ENCODE data around the gene DOCK1. TPM values are rescaled to one million over a fixed set of nuclear protein-coding genes. Genes with fewer than 3 reads are reported as not detected.

The DOCK1 gene
- total and polyA plus RNA-seq, 2 donors (not counting 1 experiment from before 2014, with no cell fraction given): 20.5 to 91.0 TPM

DNA sequence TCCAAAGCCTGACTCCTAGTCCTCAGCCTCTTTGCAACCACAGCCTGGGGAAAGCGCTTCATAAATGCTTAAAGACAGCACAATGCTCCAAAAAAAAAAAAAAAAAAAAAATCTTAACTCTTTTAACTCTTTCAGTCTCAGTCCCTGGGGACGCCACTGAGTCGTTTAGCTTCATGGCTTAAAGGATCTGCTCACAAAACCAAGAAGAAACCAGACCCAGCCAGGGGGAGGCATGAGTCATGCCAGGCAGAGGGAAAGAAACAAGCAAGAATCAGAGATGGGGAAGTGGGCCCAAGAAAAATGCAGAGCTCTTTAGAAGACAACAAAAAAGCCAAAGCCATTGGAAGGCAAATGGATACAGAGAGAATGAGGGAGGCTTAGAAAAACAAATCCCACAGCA, 32.5 kb upstream of the DOCK1 start:
- DNase-seq (ENCODE audit: low read depth in 2 of 2): peak in 1 of 2 donors; percentile 59
- TF ChIP-seq, protein P1, sequence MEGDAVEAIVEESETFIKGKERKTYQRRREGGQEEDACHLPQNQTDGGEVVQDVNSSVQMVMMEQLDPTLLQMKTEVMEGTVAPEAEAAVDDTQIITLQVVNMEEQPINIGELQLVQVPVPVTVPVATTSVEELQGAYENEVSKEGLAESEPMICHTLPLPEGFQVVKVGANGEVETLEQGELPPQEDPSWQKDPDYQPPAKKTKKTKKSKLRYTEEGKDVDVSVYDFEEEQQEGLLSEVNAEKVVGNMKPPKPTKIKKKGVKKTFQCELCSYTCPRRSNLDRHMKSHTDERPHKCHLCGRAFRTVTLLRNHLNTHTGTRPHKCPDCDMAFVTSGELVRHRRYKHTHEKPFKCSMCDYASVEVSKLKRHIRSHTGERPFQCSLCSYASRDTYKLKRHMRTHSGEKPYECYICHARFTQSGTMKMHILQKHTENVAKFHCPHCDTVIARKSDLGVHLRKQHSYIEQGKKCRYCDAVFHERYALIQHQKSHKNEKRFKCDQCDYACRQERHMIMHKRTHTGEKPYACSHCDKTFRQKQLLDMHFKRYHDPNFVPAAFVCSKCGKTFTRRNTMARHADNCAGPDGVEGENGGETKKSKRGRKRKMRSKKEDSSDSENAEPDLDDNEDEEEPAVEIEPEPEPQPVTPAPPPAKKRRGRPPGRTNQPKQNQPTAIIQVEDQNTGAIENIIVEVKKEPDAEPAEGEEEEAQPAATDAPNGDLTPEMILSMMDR (conservative IDR thresholded peaks at IDR 0.05 in 1 of 2, IDR thresholded peaks at IDR 0.05 in 1 of 2; ENCODE audit: low read depth in 1 of 2, low read length in 2 of 2): no peak
- no peak overlapping the region for H3K27ac ChIP-seq (ENCODE audit: insufficient read depth, low read length)

DNA sequence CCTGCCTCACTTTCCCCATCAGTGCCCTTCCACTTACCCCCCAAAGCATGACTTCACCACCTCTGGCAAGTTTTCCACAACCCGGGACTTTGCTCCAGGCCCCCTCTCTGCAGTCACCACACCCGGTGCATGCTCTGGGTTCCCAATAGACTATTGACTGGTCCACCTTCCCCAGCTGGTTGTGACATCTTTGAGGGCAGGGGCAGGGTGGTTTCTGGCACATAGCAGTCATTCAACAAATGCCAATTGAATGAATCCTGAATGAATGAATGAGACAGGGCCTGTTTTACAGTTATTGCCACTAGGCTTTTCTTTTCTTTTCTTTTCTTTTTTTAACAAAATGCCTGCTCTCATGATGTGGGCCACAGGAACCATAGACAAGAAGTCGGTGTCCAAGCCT, 28.8 kb upstream of the DOCK1 start:
- Histone ChIP-seq H3K4me3 (replicated peaks in 1 of 4; ENCODE audit: control extremely low read depth in 1 of 4, insufficient read depth in 1 of 4, low read depth in 3 of 4, low read length in 4 of 4) (no peak overlapping the region), H4K20me1 (ENCODE audit: control insufficient read depth, extremely low read depth, insufficient read depth, low read length) (no peaks in the 10 kb centered on the region), H3K9me3 (ENCODE audit: control insufficient read depth, insufficient read depth, low read depth, low read length) (no peaks in the 10 kb centered on the region), H3K9ac (ENCODE audit: insufficient read depth, low read length) (no peak overlapping the region), H3K4me2 (ENCODE audit: extremely low read depth, insufficient read depth, low read length) (no peak overlapping the region), H3K36me3 (ENCODE audit: control insufficient read depth, insufficient read depth, low read length) (no peaks in the 10 kb centered on the region), H3K27ac (ENCODE audit: insufficient read depth, low read length) (no peak overlapping the region), H2AFZ (ENCODE audit: low read length) (no peak overlapping the region), H3K79me2 (ENCODE audit: control insufficient read depth, insufficient read depth, low read length) (no peaks in the 10 kb centered on the region), H3K27me3 (ENCODE audit: control insufficient read depth, insufficient read depth, low read length) (no peaks in the 10 kb centered on the region), H3K4me1 (ENCODE audit: control insufficient read depth, extremely low read depth, insufficient read depth, low read length) (no peaks in the 10 kb centered on the region)
- no peak for TF ChIP-seq EZH2 (IDR thresholded peaks at IDR 0.05; ENCODE audit: low read length, missing control alignments)
- TF ChIP-seq, protein P1 (conservative IDR thresholded peaks at IDR 0.05 in 1 of 2, IDR thresholded peaks at IDR 0.05 in 1 of 2; ENCODE audit: low read depth in 1 of 2, low read length in 2 of 2): no peak
- DNase-seq (ENCODE audit: low read depth in 2 of 2): peak in 1 of 2 donors; percentile 13

More for the DNA sequence above, 32.5 kb upstream of the DOCK1 start:
- H4K20me1 ChIP-seq (ENCODE audit: control insufficient read depth, extremely low read depth, insufficient read depth, low read length): no peaks in the 10 kb centered on the region
- H3K4me1 ChIP-seq (ENCODE audit: control insufficient read depth, extremely low read depth, insufficient read depth, low read length): no peaks in the 10 kb centered on the region
- H3K36me3 ChIP-seq (ENCODE audit: control insufficient read depth, insufficient read depth, low read length): no peaks in the 10 kb centered on the region
- H3K9ac ChIP-seq (ENCODE audit: insufficient read depth, low read length): no peak overlapping the region
- H3K9me3 ChIP-seq (ENCODE audit: control insufficient read depth, insufficient read depth, low read depth, low read length): no peaks in the 10 kb centered on the region
- no peaks in the 10 kb centered on the region for H3K27me3 ChIP-seq (ENCODE audit: control insufficient read depth, insufficient read depth, low read length)
- H3K79me2 ChIP-seq (ENCODE audit: control insufficient read depth, insufficient read depth, low read length): no peaks in the 10 kb centered on the region
- H2AFZ ChIP-seq (ENCODE audit: low read length): no peak overlapping the region
- H3K4me3 ChIP-seq (replicated peaks in 1 of 4; ENCODE audit: control extremely low read depth in 1 of 4, insufficient read depth in 1 of 4, low read depth in 3 of 4, low read length in 4 of 4): no peak overlapping the region
- H3K4me2 ChIP-seq (ENCODE audit: extremely low read depth, insufficient read depth, low read length): no peak overlapping the region

DNA sequence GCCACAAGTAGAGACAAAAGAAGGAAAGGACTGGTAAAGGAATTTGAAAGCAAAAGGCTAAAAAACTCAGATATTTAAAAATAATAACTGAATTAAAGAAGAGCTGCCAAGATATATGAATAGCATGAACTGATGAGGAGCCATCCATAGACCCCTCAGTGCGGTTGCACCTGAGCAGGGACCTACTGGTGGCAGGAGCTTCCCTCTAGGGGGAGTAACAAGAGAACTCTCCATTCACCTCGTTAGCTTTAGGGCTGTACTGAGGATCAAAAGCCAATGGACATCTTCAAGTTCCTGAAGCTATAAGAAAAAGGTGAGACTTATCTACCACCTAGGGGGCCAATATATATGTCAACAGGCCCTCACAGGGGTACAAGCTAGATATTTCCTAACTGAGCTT, 27.8 kb upstream of the DOCK1 start:
- Histone ChIP-seq H3K79me2 (ENCODE audit: control insufficient read depth, insufficient read depth, low read length) (no peaks in the 10 kb centered on the region), H4K20me1 (ENCODE audit: control insufficient read depth, extremely low read depth, insufficient read depth, low read length) (no peaks in the 10 kb centered on the region), H3K4me3 (replicated peaks in 1 of 4; ENCODE audit: control extremely low read depth in 1 of 4, insufficient read depth in 1 of 4, low read depth in 3 of 4, low read length in 4 of 4) (no peak overlapping the region), H3K27me3 (ENCODE audit: control insufficient read depth, insufficient read depth, low read length) (no peaks in the 10 kb centered on the region), H3K4me1 (ENCODE audit: control insufficient read depth, extremely low read depth, insufficient read depth, low read length) (no peaks in the 10 kb centered on the region), H2AFZ (ENCODE audit: low read length) (no peak overlapping the region), H3K27ac (ENCODE audit: insufficient read depth, low read length) (no peak overlapping the region), H3K36me3 (ENCODE audit: control insufficient read depth, insufficient read depth, low read length) (no peaks in the 10 kb centered on the region), H3K9ac (ENCODE audit: insufficient read depth, low read length) (no peak overlapping the region), H3K4me2 (ENCODE audit: extremely low read depth, insufficient read depth, low read length) (no peak overlapping the region), H3K9me3 (ENCODE audit: control insufficient read depth, insufficient read depth, low read depth, low read length) (no peaks in the 10 kb centered on the region)
- TF ChIP-seq EZH2 (IDR thresholded peaks at IDR 0.05; ENCODE audit: low read length, missing control alignments): no peak
- DNase-seq (ENCODE audit: low read depth in 2 of 2): no peak

All from fibroblast of lung (primary cell).